KMS-11 (cell line): ENCODE data around the gene GGA1.

Source experiments
- H2AFZ ChIP-seq: fragments of 200-600 bp; sonication (generic); 2 replicates; pipeline ENCODE4 v1.6.1; 2016; ENCODE audit warnings: antibody characterized with exemption, mixed run types, low read depth
- H3K27ac ChIP-seq: fragments of 200-600 bp; sonication (generic); 2 replicates; pipeline ENCODE4 v1.6.1; 2016; ENCODE audit warnings: mild to moderate bottlenecking, mixed run types
- H3K27me3 ChIP-seq: fragments of 200-600 bp; sonication (generic); 2 replicates; pipeline ENCODE4 v1.6.1; 2017; ENCODE audit warnings: mild to moderate bottlenecking, low read depth, mixed run types, moderate library complexity; ENCODE audit not compliant: insufficient read depth
- H3K36me3 ChIP-seq: fragments of 200-600 bp; sonication (generic); 2 replicates; pipeline ENCODE4 v1.6.1; 2017; ENCODE audit warnings: mild to moderate bottlenecking, mixed run types; ENCODE audit not compliant: insufficient read depth
- H3K4me1 ChIP-seq: fragments of 200-600 bp; sonication (generic); 2 replicates; pipeline ENCODE4 v1.6.1; 2016; ENCODE audit warnings: mild to moderate bottlenecking, low read depth, mixed run types; ENCODE audit not compliant: poor library complexity, severe bottlenecking
- H3K4me2 ChIP-seq: fragments of 200-600 bp; sonication (generic); 2 replicates; pipeline ENCODE4 v1.7.0; 2016; ENCODE audit warnings: mild to moderate bottlenecking, mixed run types
- H3K4me3 ChIP-seq: fragments of 200-600 bp; sonication (generic); IDR thresholded peaks from 2 replicates; pipeline ENCODE4 v1.6.1; 2017; ENCODE audit warnings: low read depth, low read length, mixed read lengths; ENCODE audit not compliant: insufficient read depth
- H3K79me2 ChIP-seq: fragments of 200-600 bp; sonication (generic); 2 replicates; pipeline ENCODE4 v1.6.1; 2016; ENCODE audit warnings: low read depth, mixed run types; ENCODE audit not compliant: insufficient read depth
- H3K9ac ChIP-seq: fragments of 200-600 bp; sonication (generic); 2 replicates; pipeline ENCODE4 v1.6.1; 2016; ENCODE audit warnings: mild to moderate bottlenecking, mixed run types
- H4K20me1 ChIP-seq: fragments of 200-600 bp; sonication (generic); 2 replicates; pipeline ENCODE4 v1.6.1; 2016; ENCODE audit warnings: mild to moderate bottlenecking, mixed run types; ENCODE audit not compliant: insufficient read depth
- CTCF ChIP-seq: fragments of 200-600 bp; sonication (generic); conservative IDR thresholded peaks from 2 replicates; pipeline ENCODE4 v1.6.1; 2017; ENCODE audit warnings: low read depth, mild to moderate bottlenecking, antibody characterized with exemption, low read length, moderate library complexity, mixed read lengths

GGA1 gene

GRCh38 chr22:37665487-37665886 is 56.9 kb downstream of the GGA1 start:
- TF ChIP-seq CTCF = no peak
- no peaks in the 10 kb centered on the region for H3K36me3 ChIP-seq
- H3K4me3 ChIP-seq = no peak overlapping the region
- H4K20me1 ChIP-seq = peaks cover 4% of the 10 kb centered on the region
- no peak overlapping the region for H2AFZ ChIP-seq
- H3K27ac ChIP-seq = no peak overlapping the region
- H3K27me3 ChIP-seq = no peaks in the 10 kb centered on the region
- peaks cover 34% of the 10 kb centered on the region; the same call in 1 of the 2 replicates for H3K79me2 ChIP-seq
- H3K4me1 ChIP-seq = peaks cover 4% of the 10 kb centered on the region
- no peak overlapping the region for H3K9ac ChIP-seq
- no peak overlapping the region for H3K4me2 ChIP-seq

- Histone ChIP-seq H3K79me2 (peaks cover under 1% of the 10 kb centered on the region; the same call in 1 of the 2 replicates), H3K4me1 (peaks cover 10% of the 10 kb centered on the region), H2AFZ (no peak overlapping the region), H3K27me3 (no peaks in the 10 kb centered on the region), H3K4me2 (no peak overlapping the region), H4K20me1 (no peaks in the 10 kb centered on the region), H3K9ac (no peak overlapping the region), H3K4me3 (no peak overlapping the region), H3K36me3 (no peaks in the 10 kb centered on the region), H3K27ac (no peak overlapping the region)
- no peak for TF ChIP-seq CTCF
These were observed 61.0 kb downstream of the GGA1 start for GRCh38 chr22:37669586-37669985.

DNA sequence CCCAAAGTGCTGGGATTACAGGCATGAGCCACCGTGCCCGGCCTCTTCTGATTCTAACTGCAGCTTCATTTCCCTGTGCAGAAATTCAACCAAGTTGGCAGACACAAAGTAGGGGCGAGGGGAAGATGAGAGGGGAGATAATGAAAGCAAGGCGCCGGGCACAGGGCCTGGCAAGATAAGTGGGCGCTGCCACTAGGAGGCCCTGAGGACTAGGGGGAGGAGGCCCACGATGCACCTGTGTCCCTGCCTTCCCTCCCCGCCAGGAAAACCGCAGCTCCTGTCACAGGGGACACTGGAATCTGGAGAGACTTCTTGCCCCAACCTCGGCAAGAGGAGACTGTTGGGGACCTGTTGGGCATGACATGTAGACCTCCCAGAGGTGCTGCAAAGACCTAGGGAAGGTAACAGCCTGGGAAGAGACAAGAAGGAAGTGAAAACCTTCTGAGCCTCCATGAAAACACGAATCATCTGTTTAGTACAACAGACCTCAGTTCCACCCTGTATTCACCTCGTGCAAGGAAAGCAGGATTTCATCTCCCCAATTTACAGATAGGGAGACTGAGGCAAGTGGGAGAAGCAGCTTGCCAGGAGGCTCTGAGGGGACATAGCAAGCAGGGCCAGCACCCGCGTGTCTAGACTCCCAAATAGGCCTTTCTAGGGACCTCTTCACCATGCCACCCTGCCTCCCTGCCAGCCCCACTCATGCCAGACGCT is 63.7 kb downstream of the GGA1 start:
- no peak overlapping the region for H3K4me3 ChIP-seq
- no peak overlapping the region for H3K9ac ChIP-seq
- H2AFZ ChIP-seq = no peak overlapping the region
- H3K4me1 ChIP-seq = peaks cover 18% of the 10 kb centered on the region
- H3K79me2 ChIP-seq = peaks cover 8% of the 10 kb centered on the region; the same call in 1 of the 2 replicates
- H3K27ac ChIP-seq = no peak overlapping the region
- H3K36me3 ChIP-seq = no peaks in the 10 kb centered on the region
- TF ChIP-seq CTCF = no peak
- H3K27me3 ChIP-seq = no peaks in the 10 kb centered on the region
- no peak overlapping the region for H3K4me2 ChIP-seq
- no peaks in the 10 kb centered on the region for H4K20me1 ChIP-seq

GRCh38 chr22:37672920-37673455 is 64.4 kb downstream of the GGA1 start:
- no peak overlapping the region for H3K27ac ChIP-seq
- no peak for TF ChIP-seq CTCF
- no peaks in the 10 kb centered on the region for H3K27me3 ChIP-seq
- no peak overlapping the region for H3K4me2 ChIP-seq
- peaks cover 24% of the 10 kb centered on the region for H3K4me1 ChIP-seq
- no peaks in the 10 kb centered on the region for H4K20me1 ChIP-seq
- no peaks in the 10 kb centered on the region for H3K36me3 ChIP-seq
- H3K79me2 ChIP-seq = peaks cover 8% of the 10 kb centered on the region; the same call in 1 of the 2 replicates
- no peak overlapping the region for H2AFZ ChIP-seq
- no peak overlapping the region for H3K9ac ChIP-seq
- no peak overlapping the region for H3K4me3 ChIP-seq
